G401.6 (cell line): ENCODE results near the gene LRRC4.

Source experiments
- FAIRE-seq: peaks from 2 replicates; lab custom pipeline; 2012; peaks lifted over from hg19 to GRCh38; lab: Jason Lieb, UNC

LRRC4 gene, protein sequence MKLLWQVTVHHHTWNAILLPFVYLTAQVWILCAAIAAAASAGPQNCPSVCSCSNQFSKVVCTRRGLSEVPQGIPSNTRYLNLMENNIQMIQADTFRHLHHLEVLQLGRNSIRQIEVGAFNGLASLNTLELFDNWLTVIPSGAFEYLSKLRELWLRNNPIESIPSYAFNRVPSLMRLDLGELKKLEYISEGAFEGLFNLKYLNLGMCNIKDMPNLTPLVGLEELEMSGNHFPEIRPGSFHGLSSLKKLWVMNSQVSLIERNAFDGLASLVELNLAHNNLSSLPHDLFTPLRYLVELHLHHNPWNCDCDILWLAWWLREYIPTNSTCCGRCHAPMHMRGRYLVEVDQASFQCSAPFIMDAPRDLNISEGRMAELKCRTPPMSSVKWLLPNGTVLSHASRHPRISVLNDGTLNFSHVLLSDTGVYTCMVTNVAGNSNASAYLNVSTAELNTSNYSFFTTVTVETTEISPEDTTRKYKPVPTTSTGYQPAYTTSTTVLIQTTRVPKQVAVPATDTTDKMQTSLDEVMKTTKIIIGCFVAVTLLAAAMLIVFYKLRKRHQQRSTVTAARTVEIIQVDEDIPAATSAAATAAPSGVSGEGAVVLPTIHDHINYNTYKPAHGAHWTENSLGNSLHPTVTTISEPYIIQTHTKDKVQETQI

DNA sequence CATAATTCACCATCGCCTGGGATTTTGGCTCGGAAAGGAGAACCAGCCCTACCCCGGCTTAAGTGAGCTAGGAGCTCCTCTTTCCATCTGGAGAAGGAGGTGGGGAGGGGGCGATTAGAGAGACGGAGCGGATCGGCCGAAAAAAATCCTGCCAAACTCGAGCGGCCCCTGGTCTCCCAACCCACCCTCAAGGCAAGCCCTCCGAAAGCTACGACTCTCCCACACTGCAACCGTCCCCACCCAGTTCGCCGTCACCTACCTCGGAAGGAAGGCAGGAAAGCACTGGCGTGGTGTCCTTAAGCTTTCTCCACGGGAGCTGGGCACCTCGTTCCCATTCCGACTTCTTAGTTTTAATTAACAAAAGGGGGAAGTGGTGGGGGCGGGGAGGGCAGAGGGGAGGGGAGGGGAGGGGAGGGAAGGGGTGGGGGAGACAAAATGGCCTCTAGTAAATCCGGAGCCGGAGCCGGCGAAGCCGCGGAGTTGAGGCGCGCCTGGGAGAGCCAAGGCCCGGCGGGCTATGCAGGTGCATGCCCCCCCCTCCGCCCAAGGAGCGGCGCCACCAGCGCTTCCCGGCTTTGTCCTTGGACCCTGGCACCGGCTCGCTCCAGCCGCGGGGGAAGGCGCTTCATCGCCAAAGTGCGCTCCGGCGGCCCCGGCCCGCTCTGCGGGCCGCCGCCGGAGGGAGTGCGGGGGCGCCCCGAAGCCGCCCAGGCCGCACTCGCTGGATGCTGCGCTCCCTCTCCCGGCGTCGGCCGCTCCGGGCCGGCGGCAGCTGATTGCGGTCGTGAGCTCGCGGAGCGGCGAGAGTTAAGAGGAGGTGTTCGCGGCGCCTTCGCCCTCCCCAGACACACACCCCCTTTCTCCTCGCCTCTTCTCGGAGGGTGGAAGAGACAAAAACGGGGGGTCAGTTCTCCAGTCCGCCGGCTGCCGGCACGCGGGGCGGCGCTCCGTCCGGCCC is at the start of gene LRRC4:
Gene LRRC4 (minus strand): TSS at position 784 of the 958 bp plus-strand sequence. CDS start 797 bp downstream, outside the sequence.
- FAIRE-seq: no peak

DNA sequence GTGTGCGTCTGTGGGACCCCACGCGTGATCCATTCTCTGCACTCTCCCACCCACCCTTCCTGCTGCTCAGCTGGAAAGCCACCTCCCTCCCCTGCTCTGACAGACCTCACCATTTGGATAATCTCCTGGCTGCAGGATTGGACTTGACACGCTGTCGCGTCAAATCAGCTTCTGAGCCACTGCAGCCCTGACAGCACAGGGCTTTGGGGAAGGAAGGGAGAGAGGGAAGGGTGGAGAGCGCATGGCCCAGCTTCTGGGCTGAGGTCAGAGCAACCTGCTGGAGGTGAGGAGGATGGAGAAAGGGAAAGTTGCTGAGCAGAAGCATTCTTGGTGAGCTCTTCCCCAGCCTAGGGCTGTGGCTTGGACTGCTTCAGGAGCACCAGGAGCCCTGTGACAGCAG is 48.9 kb upstream of the LRRC4 start:
- no peak for FAIRE-seq

DNA sequence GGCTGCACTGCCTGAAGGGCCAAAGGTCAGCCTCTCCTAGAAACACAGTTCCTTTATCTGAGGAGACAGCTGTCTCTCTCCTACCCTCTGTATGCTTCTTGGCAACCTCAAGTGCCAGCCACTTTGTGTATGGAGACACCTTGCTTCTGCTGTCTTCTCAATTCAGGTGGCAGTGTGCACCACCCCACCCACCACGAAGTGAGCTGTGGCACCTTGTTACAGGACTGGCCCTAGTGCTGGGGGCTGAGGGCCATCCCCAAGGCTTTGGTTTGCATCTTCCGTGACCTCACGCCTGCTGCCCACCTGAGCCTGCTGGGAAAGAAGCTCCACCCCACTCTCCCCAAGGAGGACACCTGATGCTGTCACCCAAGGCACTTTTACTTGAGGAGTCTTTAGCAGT is 47.1 kb upstream of the LRRC4 start:
- no peak for FAIRE-seq

DNA sequence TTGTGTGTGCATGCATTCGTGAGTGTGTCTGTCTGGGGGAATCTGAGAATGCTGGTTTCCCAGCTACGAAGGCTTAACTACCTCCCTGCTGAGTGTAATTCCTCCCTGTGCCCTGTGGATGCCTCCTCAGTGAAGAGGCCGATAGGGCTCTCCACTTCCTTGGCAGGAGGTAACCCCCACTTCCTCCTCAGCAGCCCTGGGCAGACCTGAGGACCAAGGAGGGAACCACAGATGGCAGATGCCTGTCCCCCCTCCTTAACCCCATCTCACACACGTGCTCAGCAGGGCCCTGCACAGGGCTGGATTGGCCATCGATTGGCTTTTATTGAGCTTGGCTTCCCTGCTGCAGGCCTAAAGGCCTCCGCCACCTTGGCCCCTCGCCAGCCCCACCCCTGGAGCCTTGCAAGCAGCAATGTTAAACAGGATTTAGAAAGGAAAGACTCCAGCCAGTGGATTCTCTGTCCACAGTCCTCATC is 45.6 kb upstream of the LRRC4 start:
- no peak for FAIRE-seq

DNA sequence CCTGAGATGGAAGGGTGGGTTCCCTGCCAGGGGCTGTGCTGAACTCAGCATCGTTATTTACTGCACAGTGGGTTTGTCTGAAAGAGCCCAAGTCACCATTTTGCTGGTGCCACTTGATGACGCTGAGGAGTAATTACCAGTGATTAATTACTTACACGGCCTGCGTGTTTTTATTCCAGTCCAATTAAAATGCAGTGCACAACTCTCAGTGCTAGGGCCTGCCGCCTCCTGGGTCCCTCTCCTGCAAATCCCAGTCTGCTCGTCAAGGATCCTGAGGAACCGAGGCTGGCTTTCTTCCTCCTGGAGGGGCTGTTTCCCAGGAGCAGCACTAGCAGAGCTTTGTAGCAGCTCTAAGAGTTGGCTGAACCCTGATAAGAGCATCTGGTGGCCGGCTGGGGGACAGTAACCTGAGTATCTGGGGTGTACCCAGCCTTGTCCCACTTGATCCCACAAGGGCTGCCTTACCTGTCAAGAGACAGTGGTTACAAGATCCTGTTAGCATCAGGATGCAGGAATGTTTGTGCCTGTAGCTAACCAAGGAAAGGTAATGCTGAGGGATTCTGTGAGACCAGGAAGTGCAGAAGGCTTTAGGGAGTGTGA is 45.1 kb upstream of the LRRC4 start:
- FAIRE-seq: no peak

DNA sequence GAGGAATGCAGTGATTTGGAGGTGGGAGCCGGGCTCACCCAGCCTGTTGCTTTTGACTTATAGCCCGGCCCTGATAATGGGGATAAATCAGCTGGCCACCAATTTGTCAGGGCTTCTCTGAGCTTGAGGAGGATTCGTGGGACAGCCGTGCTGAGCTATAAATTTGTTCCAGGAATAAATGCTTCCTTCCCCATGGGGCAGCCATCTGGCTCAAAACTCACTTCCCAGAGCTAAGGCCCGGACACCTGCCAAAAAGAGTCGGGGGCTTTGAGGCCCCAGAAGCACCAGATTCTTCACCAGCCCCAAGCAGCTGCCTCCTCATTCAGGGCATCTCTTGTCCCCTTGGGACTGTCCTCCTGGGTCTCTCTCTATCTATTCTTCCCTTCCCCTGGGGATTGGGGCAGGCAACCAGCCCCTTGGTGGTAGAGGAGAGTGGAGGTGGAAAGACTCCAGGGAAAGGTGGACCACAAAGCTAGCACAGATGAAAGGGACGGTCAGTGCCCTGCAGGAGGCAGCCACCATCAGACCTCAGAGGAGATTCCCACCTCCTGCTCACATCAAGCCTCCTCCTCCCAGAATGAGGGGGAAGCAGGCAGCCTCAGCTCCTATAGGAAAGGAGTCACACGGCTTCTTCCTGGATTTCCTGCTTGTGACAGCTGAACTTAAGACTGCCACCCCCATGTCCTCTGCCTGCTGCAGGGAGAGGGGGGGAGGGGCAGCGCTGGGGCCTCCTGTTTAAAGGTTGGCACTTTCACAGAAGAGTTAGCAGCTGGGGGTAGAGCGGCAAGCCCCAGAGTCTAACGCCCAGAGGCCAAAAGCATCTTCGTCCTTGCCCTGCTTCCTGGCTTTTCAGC is 44.2 kb upstream of the LRRC4 start:
- FAIRE-seq: no peak

DNA sequence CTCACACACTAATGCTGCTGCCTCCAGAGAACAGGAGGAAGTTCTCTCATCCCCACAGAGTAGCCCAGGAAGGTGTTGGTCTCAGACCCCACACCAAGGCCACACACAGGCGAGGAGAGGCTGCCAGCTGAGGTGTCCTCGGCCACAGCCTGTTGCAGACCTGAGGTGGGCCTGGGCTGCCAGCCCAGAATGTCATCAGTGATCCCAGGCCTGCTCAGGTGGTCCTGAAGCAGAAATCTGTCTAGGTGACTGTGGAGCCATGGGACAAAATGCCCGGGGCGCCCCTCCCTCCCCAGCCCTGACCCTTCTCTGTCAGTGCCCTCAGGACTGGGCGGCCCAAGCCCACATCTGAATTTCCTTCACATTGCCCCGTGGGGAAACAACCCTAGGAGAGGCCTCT is 43.5 kb upstream of the LRRC4 start:
- FAIRE-seq: no peak

DNA sequence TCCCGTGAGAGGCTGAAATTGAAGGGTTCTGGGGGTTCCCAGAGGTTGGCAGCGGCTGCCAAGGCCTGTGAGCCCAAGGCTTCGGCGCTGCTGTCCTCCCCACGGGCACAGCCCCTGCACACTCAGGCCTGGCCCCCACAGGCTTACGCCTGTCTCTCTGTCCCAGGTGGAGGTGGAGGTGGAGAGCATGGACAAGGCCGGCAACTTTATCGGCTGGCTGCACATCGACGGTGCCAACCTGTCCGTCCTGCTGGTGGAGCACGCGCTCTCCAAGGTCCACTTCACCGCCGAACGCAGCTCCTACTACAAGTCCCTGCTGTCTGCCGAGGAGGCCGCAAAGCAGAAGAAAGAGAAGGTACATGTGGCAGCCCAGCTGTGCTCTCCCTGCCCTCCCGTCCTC is 43.1 kb upstream of the LRRC4 start:
- no peak for FAIRE-seq

DNA sequence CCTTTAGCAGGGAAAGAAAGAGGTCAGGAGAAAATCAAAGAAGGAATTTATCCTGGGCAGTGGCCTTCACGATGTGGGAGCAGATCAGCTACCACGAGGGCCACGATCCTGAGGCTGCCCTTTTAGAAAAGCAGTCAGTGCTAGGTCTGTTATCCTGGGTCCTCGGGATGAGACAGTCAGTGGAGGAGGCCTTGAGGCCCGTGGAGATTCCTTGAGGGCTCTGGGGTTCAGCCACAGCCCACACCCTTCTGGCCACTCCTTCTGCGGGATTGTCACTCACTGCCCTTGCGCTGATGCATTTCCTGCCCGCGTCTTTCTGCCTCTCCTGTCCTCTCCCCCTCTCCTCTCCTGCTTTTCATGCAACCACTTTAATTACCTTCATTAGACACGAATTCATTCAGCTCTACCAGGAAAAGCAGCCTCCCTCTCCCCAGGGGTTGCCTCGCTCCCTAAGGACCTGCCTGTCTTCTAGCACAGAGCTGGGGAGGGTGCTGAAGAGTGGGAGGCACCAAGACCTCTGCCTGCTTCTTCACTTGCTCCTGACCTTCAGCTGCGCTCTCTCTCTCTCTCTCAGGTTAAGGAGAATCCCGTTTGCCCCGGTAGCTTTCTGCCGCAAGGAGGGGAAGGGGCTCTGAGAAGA is 42.6 kb upstream of the LRRC4 start:
- no peak for FAIRE-seq

DNA sequence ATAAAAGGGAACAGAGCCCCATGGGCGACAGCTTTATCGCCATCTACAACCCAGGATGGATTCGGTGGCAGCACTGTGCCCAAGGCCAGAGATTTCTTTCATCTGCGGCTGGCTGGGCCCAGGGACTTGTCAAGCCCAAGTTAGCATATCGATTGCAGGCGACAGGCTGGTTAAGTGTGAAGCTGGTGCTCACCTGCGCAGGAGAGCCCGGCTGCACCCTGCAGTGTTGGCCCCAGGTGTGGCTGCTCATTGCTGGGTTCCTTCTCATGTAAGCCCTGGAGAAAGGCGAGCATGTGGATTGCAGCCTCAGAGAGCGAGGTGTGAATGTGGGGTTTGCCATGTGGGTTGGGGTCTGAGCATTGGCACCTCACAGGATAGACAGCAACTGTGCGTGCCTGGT is 40.6 kb upstream of the LRRC4 start:
- FAIRE-seq: no peak

DNA sequence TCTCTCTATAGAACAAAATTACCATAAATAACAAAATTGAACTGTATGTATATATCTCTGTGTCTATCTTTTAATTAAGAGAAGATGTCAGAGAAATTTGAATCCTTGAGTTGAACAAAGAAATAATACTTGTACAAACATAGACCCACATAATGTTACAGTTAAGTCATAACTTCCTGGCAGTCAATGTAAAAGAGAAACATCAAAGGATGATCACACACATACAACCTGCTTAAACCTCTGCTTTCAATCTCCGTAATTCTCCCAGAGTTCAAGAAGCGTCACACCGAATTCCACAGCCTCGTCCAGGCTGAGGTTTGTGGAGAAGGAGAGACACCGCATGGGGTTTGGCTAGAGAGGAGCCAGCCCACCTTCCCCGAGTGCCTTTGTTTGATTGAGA is 40.1 kb upstream of the LRRC4 start:
- no peak for FAIRE-seq

DNA sequence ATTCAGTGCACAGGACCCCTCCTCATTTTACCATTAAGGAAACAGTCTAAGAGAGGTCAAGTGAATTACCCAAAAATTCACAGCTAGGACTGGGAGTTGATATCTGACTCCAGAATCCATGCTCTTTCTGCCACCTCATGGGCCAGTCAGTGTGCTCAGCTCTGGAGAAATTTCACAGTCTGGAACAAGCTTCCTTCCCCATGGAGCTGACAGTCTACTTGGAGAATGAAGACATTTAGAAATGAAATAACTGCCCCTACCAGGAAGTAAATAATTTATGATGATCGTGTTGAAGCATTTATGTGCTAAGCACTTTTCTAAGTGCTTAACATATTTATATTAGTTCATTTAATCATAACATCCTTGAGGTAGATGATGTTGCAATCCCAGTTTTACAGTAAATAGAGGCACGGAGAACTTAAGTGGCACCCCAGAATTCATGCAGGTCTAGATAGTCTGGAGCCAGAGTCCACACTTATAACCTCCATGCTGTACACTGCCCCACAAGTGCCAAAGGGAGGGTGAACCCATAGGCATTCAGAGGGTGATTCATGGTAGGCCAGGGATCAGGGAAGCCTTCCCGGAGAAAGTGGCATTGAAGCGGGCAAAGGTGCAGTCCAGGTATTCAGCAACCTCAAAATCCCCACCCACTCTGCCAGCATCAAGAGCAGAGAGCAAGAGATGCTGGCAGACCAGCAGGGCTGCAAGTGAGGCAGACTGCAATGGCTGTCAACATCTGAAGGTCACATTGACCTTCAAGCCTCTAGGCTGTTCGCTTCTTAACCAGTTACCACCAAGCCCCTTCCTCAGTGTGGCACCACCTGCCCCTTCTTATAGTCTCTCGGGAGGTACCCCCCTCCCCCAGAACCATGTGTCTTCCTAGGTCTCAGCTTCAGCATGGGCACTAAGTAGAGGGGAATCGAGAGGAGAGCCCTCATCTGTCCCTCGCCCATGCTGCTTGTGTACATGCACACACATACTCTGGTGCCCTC is 38.4 kb upstream of the LRRC4 start:
- no peak for FAIRE-seq

DNA sequence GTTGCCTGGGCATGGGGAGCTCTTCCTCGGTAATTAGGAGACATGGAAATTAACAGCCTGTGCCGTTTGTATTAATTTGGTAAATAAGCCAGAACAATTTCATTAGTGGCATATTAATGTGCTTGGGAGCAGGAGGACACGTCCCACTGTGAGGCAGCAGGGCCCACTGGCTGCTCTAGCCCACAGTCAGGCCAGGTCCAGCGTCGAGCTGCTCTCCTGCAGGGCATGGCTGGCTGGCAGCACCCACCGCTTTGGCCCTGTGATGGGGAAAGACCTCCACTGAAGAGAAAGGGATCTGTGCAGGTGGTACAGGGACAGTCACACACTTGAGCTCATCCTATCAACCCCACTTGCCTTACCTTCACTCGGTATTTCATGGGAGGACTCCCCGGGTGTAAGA is 37.5 kb upstream of the LRRC4 start:
- FAIRE-seq: no peak

DNA sequence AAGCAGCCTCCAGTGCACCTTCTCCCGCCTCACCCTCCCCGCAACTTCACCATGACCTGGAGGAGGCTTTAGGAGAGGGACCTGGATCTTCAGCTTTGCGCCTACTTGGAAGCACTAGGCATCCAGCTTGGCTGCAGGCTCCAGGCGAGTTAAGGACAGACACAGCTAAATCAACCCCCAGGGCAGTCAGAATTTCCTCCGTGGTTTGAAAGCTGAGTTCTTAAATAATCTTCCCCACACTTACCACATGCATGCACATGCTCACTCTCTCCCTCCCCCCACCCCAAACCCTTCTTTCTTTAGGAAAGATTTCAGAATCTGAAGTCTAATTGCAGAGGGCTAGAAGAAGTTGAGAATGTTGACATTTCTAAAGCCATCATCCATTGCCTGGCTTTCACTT is 36.7 kb upstream of the LRRC4 start:
- FAIRE-seq: no peak

DNA sequence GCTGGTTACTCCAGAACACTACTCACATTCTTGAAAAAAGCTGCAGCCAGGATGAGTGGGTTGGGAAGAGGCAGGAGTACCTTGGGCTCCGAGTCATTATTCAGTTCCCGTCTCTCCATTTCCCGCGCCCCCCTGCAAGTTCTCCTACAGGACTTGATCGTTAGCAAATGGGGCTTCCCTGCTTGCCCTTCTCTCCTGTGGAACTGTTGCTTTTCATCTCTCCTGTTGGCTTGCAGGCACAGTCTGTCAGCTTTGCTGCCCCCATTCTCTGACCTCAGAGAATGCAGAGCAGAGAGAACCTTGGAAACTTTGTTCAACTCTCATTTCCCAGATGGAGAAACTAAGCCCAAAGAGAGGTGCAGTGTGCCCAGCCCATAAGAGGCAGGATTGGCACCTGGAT is 35.6 kb upstream of the LRRC4 start:
- no peak for FAIRE-seq

DNA sequence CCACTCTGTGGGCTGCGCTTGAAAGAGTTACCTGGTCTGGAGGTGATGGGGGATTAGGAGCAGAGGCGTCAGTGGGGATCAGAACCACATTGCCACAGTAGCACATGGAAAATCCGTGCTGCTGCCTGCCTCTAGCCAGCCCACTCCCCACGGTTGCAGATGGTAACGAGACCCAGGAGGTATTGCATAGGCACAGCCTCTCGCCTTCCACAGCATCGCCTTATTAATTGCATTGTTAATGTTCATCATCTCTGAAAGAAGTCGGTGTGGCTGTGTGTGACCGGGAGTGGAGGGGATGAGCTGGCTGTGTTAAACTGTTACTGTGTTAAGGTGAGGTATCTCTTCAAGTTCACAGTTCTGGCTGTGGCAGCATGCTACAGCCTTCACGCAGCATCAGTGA is 35.2 kb upstream of the LRRC4 start:
- no peak for FAIRE-seq

DNA sequence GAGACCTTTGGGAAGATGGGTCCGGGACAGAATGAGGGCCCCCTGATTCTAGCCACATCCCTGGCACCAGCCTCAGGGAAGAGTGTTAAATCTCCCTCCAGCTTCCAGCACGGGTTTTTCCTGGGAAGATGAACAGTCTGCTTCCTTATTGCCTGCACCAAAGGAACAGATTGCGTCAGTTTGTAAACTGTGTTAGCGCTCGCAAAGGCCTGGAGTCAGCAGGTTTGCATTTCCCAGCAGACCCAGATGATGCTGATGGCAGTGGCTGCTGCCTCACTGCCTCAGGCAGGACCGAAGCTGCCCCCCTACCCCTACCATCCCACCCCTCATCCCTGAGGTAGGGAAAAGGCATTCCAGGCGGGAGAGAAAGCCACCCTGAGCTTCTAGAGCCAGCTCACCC is 34.6 kb upstream of the LRRC4 start:
- FAIRE-seq: no peak

DNA sequence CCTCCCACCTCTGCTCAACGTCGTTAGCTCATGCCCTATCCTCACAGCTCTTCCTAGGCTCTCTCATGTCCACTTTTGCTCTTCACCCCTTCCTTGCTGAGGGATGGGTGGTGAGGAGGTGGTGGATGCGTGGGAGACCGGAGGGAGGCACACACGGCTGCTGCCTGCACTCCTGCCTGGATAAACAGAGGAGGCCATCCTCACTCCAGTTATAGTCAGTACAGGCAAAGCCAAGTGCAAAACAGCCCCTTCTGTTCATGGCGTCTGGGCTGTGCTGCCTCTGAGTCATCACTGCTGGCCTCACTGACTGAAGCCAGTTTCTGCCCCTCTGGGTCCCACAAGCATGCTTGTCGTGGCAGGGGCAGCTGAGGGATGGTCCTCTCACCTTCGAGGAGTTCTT is 31.9 kb upstream of the LRRC4 start:
- FAIRE-seq: no peak

DNA sequence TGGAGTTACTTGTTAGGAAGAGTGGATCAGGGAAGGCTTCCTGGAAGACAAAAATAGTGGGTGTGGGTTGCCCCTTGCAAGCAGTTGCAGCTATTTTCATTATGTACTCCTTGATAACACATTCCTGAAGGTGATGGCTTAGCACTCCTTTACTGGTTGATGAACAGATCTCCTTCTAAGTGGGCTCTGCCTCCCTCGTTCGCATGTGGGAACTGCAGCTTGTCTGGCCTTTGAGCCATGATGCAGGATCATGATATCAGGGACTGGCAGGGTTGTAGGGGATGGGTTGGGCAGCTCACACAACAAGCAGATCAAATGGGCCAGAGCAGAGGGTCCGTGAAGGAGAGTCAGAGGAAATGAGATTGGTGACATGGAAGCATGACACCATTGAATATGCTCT is 28.8 kb upstream of the LRRC4 start:
- no peak for FAIRE-seq
